Measurements from ENCODE around the gene GHDC.

DNA sequence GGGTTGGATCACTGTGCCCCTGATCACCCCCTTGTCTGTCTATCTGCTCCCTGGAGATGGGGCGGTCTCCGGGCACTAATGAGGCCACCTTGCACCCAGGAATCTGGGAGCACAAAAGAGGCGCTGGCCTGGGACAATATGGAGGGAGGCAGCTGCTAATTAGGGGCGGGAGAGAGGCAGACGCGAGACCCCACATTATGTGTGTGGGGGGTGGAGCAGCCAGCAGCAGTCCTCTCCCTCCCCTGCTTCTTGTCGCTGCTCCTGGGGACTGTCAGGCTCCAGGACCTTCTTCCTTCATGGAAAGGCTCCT is 8.7 kb downstream of the GHDC start:
- TF ChIP-seq EP300 (IDR thresholded peaks at IDR 0.05; ENCODE audit: low read depth): no peak
- TF ChIP-seq, protein P1, sequence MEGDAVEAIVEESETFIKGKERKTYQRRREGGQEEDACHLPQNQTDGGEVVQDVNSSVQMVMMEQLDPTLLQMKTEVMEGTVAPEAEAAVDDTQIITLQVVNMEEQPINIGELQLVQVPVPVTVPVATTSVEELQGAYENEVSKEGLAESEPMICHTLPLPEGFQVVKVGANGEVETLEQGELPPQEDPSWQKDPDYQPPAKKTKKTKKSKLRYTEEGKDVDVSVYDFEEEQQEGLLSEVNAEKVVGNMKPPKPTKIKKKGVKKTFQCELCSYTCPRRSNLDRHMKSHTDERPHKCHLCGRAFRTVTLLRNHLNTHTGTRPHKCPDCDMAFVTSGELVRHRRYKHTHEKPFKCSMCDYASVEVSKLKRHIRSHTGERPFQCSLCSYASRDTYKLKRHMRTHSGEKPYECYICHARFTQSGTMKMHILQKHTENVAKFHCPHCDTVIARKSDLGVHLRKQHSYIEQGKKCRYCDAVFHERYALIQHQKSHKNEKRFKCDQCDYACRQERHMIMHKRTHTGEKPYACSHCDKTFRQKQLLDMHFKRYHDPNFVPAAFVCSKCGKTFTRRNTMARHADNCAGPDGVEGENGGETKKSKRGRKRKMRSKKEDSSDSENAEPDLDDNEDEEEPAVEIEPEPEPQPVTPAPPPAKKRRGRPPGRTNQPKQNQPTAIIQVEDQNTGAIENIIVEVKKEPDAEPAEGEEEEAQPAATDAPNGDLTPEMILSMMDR (IDR thresholded peaks at IDR 0.05): no peak

All from transverse colon (tissue), 3 donors.